Renal pelvis (tissue), 12 donors: ENCODE data around the gene NTRK1. TPM values are rescaled to one million over a fixed set of nuclear protein-coding genes. Genes with fewer than 3 reads are reported as not detected.

Source experiments
- DNase-seq: peaks from one replicate; pipeline ENCODE4 v3.0.0-alpha.2; 2013
- long read RNA-seq, 16 experiments: transcript quantifications; one replicate each; lab custom pipeline, GENCODE V29; 2026
- polyA plus RNA-seq, 3 donors: library from polyadenylated mRNA; unstranded; fragments of 120-200 nt; gene quantifications; one replicate each; pipeline ENCODE4 v1.2.1, GENCODE V29; 2013; ENCODE audit not compliant: insufficient read length in 3 of 3

The NTRK1 gene
- polyA plus RNA-seq, result 1 to 10 TPM; 1.3 to 2.0 (median 1.3) TPM
- long read RNA-seq, donor 1, partial matches to known transcripts, result 0 of 1 reads
- long read RNA-seq, donor 1, other reads (novel, unspliced or antisense), result 0 of 1 reads
- long read RNA-seq, donor 2, result 0 reads
- long read RNA-seq, donor 3, result 0 reads
- long read RNA-seq, donor 4, result 0 reads
- long read RNA-seq, donor 5, result 0 reads
- long read RNA-seq, donor 6, result 0 reads
- long read RNA-seq, donor 7, result 0 reads
- long read RNA-seq, donor 8, result 0 reads
- long read RNA-seq, donor 9, result 0 reads
- long read RNA-seq, donor 10, result 0 reads
- long read RNA-seq, donor 11, result 0 reads
- long read RNA-seq, donor 12, result 0 reads
- long read RNA-seq, donor 13, result 0 reads
- long read RNA-seq, donor 14, result 0 reads
- long read RNA-seq, donor 15, result 0 reads
- long read RNA-seq, donor 16, result 0 reads

GRCh38 chr1:156860628-156861423, at the start of gene NTRK1:
TSS of gene NTRK1 (plus strand) at chr1:156860865. CDS start at chr1:156860935, 70 bp downstream.
- DNase-seq, result peak; percentile 45

- DNase-seq, result no peak
Measured at GRCh38 chr1:156811168-156811567, 49.5 kb upstream of the NTRK1 start.

- DNase-seq, result no peak
Measured at GRCh38 chr1:156812293-156812990, 48.2 kb upstream of the NTRK1 start.

- DNase-seq, result no peak
Measured at GRCh38 chr1:156813298-156813697, 47.4 kb upstream of the NTRK1 start.

- DNase-seq, result no peak
Measured at GRCh38 chr1:156813750-156814570, 46.7 kb upstream of the NTRK1 start.

- DNase-seq, result no peak
Measured at GRCh38 chr1:156814571-156815260, 45.9 kb upstream of the NTRK1 start.

- peak; percentile 87 for DNase-seq
Measured at GRCh38 chr1:156815307-156815826, 45.3 kb upstream of the NTRK1 start.

- no peak for DNase-seq
Measured at GRCh38 chr1:156815961-156816422, 44.7 kb upstream of the NTRK1 start.

GRCh38 chr1:156816561-156817328, 43.9 kb upstream of the NTRK1 start, which contains the start of gene SH2D2A:
TSS of gene SH2D2A (minus strand) at chr1:156816848. CDS start at chr1:156816708, 140 bp downstream.
- DNase-seq, result no peak

- DNase-seq, result no peak
Measured at GRCh38 chr1:156821801-156822200, 38.9 kb upstream of the NTRK1 start.

- no peak for DNase-seq
Measured at GRCh38 chr1:156822680-156823079, 38.0 kb upstream of the NTRK1 start.

GRCh38 chr1:156823210-156823790, 37.4 kb upstream of the NTRK1 start:
- DNase-seq, result no peak

GRCh38 chr1:156826630-156827029, 34.0 kb upstream of the NTRK1 start:
- no peak for DNase-seq

GRCh38 chr1:156828400-156829124, 32.1 kb upstream of the NTRK1 start:
- no peak for DNase-seq

- no peak for DNase-seq
Measured at GRCh38 chr1:156832434-156832833, 28.2 kb upstream of the NTRK1 start.

GRCh38 chr1:156833603-156834002, 27.1 kb upstream of the NTRK1 start:
- no peak for DNase-seq

GRCh38 chr1:156834322-156834721, 26.3 kb upstream of the NTRK1 start:
- no peak for DNase-seq

GRCh38 chr1:156836041-156836654, 24.5 kb upstream of the NTRK1 start:
- no peak for DNase-seq
